ENCODE results near the gene ARPIN. TPM values are rescaled to one million over a fixed set of nuclear protein-coding genes. Genes with fewer than 3 reads are reported as not detected.
A peak's percentile ranks its signal among the peaks of the same experiment; 100 is the strongest.

The ARPIN gene
- total RNA-seq, 1 experiment from 2014 or later = 8.8 TPM

- H3K4me1 ChIP-seq (ENCODE audit: control insufficient read depth in 1 of 2, insufficient read depth in 2 of 2, low read length in 2 of 2) = no peaks in the 10 kb centered on the region
- H2AFZ ChIP-seq (ENCODE audit: low read depth, low read length, poor library complexity, severe bottlenecking) = no peak overlapping the region
- no peak overlapping the region for H3K9ac ChIP-seq (ENCODE audit: low read length)
- ChIA-PET CTCF (interaction anchor here (1.3 to 2.0 kb wide), 3 partner anchors 10 to 104 kb away, joined by 4 to 15 read pairs (median 10); no protein-coding TSS in a partner anchor), POLR2A (no interaction called here), RAD21 (ENCODE audit: low non-redundant PET in 1 of 2, low total read pairs in 2 of 2, uncharacterized antibody in 2 of 2, unreplicated experiment in 2 of 2) (no interaction called here)
- H3K9me3 ChIP-seq (ENCODE audit: control insufficient read depth in 1 of 2, insufficient read depth in 1 of 2, low read depth in 1 of 2, low read length in 2 of 2) = no peaks in the 10 kb centered on the region
- H3K27ac ChIP-seq (ENCODE audit: low read depth, low read length) = no peak overlapping the region
- peaks cover 9 to 15% of the 10 kb centered on the region in 2 experiments; a peak in 3 of 4 replicates for H3K36me3 ChIP-seq (ENCODE audit: control insufficient read depth in 1 of 2, insufficient read depth in 2 of 2, low read length in 2 of 2)
- intact Hi-C loops (cut with micrococcal nuclease) = no loop called here
- H3K4me3 ChIP-seq (replicated peaks in 1 of 2; ENCODE audit: low read depth in 1 of 2, low read length in 2 of 2) = no peak overlapping the region
- no peaks in the 10 kb centered on the region for H3K27me3 ChIP-seq (ENCODE audit: insufficient read depth, low read length)
- no peak for DNase-seq (ENCODE audit: low read depth, low spot score)
- BruUV-seq (replicated peaks) = no TSS peak
- peak; percentile 58; the same call in 1 of the 2 replicates for ATAC-seq
- no peaks in the 10 kb centered on the region for H3K9me2 ChIP-seq (ENCODE audit: insufficient read depth)
- H3K79me2 ChIP-seq (ENCODE audit: insufficient read depth, low read length) = no peaks in the 10 kb centered on the region
- no peak overlapping the region for H3K4me2 ChIP-seq (ENCODE audit: low read length)
- H4K20me1 ChIP-seq (ENCODE audit: insufficient read depth) = no peaks in the 10 kb centered on the region
- TF ChIP-seq RAD21 (IDR thresholded peaks at IDR 0.05; ENCODE audit: low read depth) (no peak), SIN3A (IDR thresholded peaks at IDR 0.05; ENCODE audit: low read depth) (no peak), POLR2A (IDR thresholded peaks at IDR 0.05; ENCODE audit: borderline replicate concordance, extremely low read depth, insufficient read depth, insufficient read length) (no peak), REST (IDR thresholded peaks at IDR 0.05; ENCODE audit: low read depth) (no peak), TCF7L2 (IDR thresholded peaks at IDR 0.05; ENCODE audit: borderline replicate concordance, extremely low read depth, insufficient read depth, insufficient read length) (no peak), EGR1 (IDR thresholded peaks at IDR 0.05; ENCODE audit: low read depth) (no peak), YY1 (IDR thresholded peaks at IDR 0.05; ENCODE audit: extremely low read depth, insufficient replicate concordance, low read depth, low read length) (no peak), EZH2 (IDR thresholded peaks at IDR 0.05) (no peak), ELF1 (IDR thresholded peaks at IDR 0.05; ENCODE audit: borderline replicate concordance, low read depth) (no peak), CTCF (IDR thresholded peaks at IDR 0.05 in 2 of 3, conservative IDR thresholded peaks at IDR 0.05 in 1 of 3; ENCODE audit: borderline replicate concordance in 1 of 3, insufficient read depth in 1 of 3, low read depth in 2 of 3, low read length in 2 of 3) (no peak), POLR2AphosphoS5 (IDR thresholded peaks at IDR 0.05; ENCODE audit: low read depth, low read length) (no peak), ZBTB33 (IDR thresholded peaks at IDR 0.05; ENCODE audit: extremely low read depth, insufficient replicate concordance, low read length) (no peak), ATF3 (IDR thresholded peaks at IDR 0.05) (no peak), EZH2phosphoT487 (IDR thresholded peaks at IDR 0.05; ENCODE audit: borderline replicate concordance) (no peak), SRF (IDR thresholded peaks at IDR 0.05; ENCODE audit: low read depth) (no peak), ZFX (IDR thresholded peaks at IDR 0.05) (no peak), SP1 (IDR thresholded peaks at IDR 0.05; ENCODE audit: low read depth) (no peak), FOSL1 (IDR thresholded peaks at IDR 0.05; ENCODE audit: low read depth) (no peak), CEBPB (IDR thresholded peaks at IDR 0.05; ENCODE audit: low read depth) (no peak)
Measured at GRCh38 chr15:89864958-89865739, 47.6 kb downstream of the ARPIN start.
